Nephron (organoid): ENCODE results near the gene YEATS2.

ENCODE experiments used
- H3K27ac Mint-ChIP-seq, 3 experiments: 2 replicates each; pipeline ENCODE4 v1.8.0; 2020; ENCODE audit warnings: mixed read lengths in 3 of 3, mild to moderate bottlenecking in 2 of 3, moderate library complexity in 1 of 3
- H3K27me3 Mint-ChIP-seq: 2 replicates; pipeline ENCODE4 v1.8.0; 2021; ENCODE audit warnings: low read depth, mild to moderate bottlenecking, moderate library complexity, mixed read lengths
- H3K36me3 Mint-ChIP-seq: 2 replicates; pipeline ENCODE4 v1.8.0; 2020; ENCODE audit warnings: low read depth, mixed read lengths
- H3K4me1 Mint-ChIP-seq: 2 replicates; pipeline ENCODE4 v1.8.0; 2020; ENCODE audit warnings: mixed read lengths
- H3K4me3 Mint-ChIP-seq, 3 experiments: 2 replicates each; pipeline ENCODE4 v1.8.0; 2020; ENCODE audit warnings: mild to moderate bottlenecking in 3 of 3, mixed read lengths in 3 of 3, moderate library complexity in 2 of 3
- H3K9me3 Mint-ChIP-seq: 2 replicates; pipeline ENCODE4 v1.8.0; 2020; ENCODE audit warnings: mixed read lengths
- TF ChIP-seq, protein P1 (sequence below), 3 experiments: fragments of 200-600 bp; sonication (generic); IDR thresholded peaks; one replicate each; pipeline ENCODE4 v1.5.0; 2021; ENCODE audit warnings: antibody characterized with exemption in 3 of 3; ENCODE audit not compliant: unreplicated experiment in 3 of 3

The YEATS2 gene

DNA sequence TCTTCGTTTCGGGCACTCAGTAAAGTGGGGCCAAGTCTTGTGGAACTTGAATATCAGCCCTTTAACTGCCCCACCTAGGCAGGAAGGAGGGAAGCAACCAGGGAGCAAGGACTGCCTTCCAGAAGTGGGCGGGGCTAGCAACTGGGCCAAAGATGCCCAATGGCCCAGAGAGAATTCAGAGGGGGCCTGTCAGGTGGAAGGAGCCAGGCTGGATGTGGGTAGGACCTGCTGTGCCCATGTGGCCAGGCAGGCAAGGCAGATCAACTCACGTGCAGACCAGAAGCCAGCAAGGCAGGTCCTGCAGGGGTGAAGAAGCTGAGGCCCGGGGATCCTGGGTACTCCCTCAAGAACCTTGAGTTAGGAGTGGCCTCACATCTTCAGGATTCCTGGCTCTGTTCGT is 122.2 kb downstream of the YEATS2 start:
- Mint-ChIP-seq H3K4me1 (peaks cover 12% of the 10 kb centered on the region), H3K36me3 (peaks cover 9% of the 10 kb centered on the region), H3K4me3 (no peak overlapping the region), H3K27me3 (peaks cover 9% of the 10 kb centered on the region), H3K27ac (no peak overlapping the region), H3K9me3 (no peaks in the 10 kb centered on the region)
- TF ChIP-seq, protein P1, sequence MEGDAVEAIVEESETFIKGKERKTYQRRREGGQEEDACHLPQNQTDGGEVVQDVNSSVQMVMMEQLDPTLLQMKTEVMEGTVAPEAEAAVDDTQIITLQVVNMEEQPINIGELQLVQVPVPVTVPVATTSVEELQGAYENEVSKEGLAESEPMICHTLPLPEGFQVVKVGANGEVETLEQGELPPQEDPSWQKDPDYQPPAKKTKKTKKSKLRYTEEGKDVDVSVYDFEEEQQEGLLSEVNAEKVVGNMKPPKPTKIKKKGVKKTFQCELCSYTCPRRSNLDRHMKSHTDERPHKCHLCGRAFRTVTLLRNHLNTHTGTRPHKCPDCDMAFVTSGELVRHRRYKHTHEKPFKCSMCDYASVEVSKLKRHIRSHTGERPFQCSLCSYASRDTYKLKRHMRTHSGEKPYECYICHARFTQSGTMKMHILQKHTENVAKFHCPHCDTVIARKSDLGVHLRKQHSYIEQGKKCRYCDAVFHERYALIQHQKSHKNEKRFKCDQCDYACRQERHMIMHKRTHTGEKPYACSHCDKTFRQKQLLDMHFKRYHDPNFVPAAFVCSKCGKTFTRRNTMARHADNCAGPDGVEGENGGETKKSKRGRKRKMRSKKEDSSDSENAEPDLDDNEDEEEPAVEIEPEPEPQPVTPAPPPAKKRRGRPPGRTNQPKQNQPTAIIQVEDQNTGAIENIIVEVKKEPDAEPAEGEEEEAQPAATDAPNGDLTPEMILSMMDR (IDR thresholded peaks at IDR 0.05; ENCODE audit: unreplicated experiment in 3 of 3) = no peak

DNA sequence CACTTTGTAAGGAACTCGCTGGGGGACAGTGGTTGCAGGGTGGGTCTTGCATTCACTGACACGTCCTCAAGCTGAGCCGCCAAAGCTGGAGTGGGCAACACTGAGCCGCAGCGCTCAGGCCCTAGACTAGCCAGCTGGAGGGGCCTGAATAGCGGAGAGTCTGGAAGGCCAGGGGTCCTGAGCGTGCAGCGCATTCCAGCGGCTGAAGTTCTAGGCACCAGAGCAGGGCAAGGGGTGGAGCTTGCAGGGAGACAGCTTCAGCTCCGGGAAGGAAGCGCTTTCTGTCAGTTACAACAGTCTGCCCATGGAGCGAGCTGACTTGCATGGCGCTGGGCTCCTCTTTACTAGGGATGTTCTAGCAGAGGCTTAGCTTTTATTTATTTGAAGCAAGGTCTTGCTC is 125.0 kb downstream of the YEATS2 start:
- Mint-ChIP-seq H3K4me3 (peak overlapping the region; percentile 65 to 76 (median 70)), H3K36me3 (peaks cover 5% of the 10 kb centered on the region), H3K27me3 (peaks cover 14% of the 10 kb centered on the region), H3K27ac (peak overlapping the region in 1 of 3 experiments; percentile 64), H3K4me1 (peaks cover 24% of the 10 kb centered on the region), H3K9me3 (no peaks in the 10 kb centered on the region)
- TF ChIP-seq, protein P1 (IDR thresholded peaks at IDR 0.05; ENCODE audit: unreplicated experiment in 3 of 3) = no peak

DNA sequence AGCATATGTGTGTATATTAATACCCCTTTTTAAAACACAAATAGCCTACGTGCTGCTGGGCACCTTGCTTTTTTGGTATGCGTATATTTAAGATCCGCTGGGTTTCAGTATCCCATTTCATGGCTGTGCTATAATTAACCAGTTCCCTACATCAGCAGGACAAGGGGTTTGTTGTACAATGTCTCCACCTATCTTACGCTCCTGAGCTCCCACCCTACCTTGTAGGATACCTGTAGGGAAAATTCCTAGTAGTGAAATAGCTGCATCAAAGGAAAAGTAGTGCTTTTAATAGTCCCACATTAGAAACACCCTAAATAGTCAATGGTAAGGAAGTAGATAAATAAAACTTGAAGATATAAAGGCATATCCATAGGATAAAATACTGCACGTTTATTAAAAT is 126.4 kb downstream of the YEATS2 start:
- TF ChIP-seq, protein P1 (IDR thresholded peaks at IDR 0.05; ENCODE audit: unreplicated experiment in 3 of 3) = no peak
- Mint-ChIP-seq H3K4me3 (peak overlapping the region; percentile 80 to 89 (median 83)), H3K27me3 (peaks cover 14% of the 10 kb centered on the region), H3K4me1 (peaks cover 24% of the 10 kb centered on the region), H3K9me3 (no peaks in the 10 kb centered on the region), H3K36me3 (peaks cover 15% of the 10 kb centered on the region), H3K27ac (peak overlapping the region in 1 of 3 experiments; percentile 3)

DNA sequence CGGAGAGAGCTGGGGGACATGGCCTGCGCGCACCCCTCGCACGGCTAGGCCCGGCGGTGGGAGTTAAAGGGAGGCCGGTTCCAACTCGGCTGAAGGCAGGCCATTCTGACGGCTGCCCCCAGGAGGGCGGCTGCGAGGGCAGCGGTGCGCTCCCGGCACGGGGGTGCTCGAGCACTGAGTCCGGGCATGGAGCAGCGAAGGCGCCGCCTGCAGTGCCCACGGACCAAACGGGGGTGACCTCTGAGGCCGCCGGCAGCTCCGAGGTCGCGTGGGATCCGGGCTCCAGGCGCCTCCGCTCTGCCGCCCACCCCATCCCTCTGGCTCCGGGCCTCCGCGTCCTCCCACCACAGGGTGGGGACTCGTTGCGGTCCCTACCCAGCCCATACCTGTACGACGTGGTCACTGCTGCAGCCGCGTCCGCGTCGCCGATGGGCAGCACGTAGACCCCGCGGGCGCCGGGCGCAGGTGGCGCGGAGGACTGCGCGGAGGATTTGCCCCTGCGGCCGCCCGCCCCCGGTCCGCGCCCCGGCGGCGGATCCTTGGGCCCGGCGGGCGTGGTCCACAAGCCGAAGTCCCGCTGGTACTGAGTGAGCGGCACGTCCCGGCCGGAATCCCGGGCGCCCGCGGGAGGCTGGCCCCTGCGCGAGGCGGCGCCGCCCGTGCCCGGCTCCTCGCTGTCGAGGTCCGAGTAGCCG is 127.3 kb downstream of the YEATS2 start:
- Mint-ChIP-seq H3K9me3 (no peaks in the 10 kb centered on the region), H3K4me1 (peaks cover 24% of the 10 kb centered on the region), H3K4me3 (peak overlapping the region; percentile 80 to 89 (median 83)), H3K27ac (no peak overlapping the region), H3K27me3 (peaks cover 14% of the 10 kb centered on the region), H3K36me3 (peaks cover 22% of the 10 kb centered on the region)
- TF ChIP-seq, protein P1 (IDR thresholded peaks at IDR 0.05; ENCODE audit: unreplicated experiment in 3 of 3) = no peak

DNA sequence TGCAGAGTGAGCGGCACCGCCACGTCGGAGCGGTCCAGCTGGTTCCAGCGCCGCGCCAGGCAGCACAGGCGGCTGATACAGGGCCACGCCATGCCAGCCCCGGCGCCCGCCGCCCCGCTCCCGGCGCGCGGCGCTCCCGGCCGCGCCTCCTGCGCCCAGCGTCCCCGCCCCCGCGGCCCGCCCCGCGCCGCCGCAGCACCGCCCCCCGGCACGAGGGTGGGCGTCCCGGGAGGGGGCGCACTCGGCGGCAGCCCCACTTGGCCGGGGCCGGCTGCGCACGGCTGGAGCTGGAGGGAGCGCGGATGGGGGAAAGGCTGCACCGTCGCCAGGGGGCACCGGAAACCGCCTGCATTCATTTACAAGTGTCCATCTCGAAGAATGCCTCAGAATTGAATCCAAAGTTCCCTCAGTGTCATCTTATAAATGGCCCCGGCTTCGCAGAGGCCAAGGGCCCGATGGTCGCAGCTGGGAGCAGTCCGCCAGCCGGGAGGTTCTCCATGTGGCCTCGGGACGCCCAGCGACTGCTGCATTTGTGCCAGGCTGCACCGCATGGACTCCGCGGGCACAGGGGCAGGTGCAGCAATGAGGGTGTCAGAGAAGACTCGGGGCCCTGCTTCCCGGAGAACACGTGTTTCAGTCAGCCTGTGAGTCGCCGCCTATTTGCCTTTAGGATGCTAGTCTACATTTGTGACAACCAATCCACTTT is 128.0 kb downstream of the YEATS2 start, which contains the start of gene MAP6D1:
TSS of gene MAP6D1 (minus strand) at position 122 of the 706 bp plus-strand sequence. CDS start at position 92, 30 bp downstream.
- TF ChIP-seq, protein P1 (IDR thresholded peaks at IDR 0.05; ENCODE audit: unreplicated experiment in 3 of 3) = peak; percentile 35 to 38 (median 37)
- no peaks in the 10 kb centered on the region for H3K9me3 Mint-ChIP-seq
- peaks cover 24% of the 10 kb centered on the region for H3K4me1 Mint-ChIP-seq
- H3K27me3 Mint-ChIP-seq = peaks cover 14% of the 10 kb centered on the region
- peak within 1 kb of the TSS; percentile 80 to 89 (median 84) for H3K4me3 Mint-ChIP-seq
- H3K36me3 Mint-ChIP-seq = peaks cover 27% of the 10 kb centered on the region
- peak within 1 kb of the TSS in 1 of 3 experiments; percentile 46 for H3K27ac Mint-ChIP-seq
